CD4-positive, alpha-beta T cell (primary cell): ENCODE measurements around the gene MTERF4. TPM values are rescaled to one million over a fixed set of nuclear protein-coding genes. Genes with fewer than 3 reads are reported as not detected.

Experiments used
- ATAC-seq: fragments of 200-7000 bp; cut with Tn5 transposase; one replicate; pipeline ENCODE4 v1.10.0; 2022; ENCODE audit warnings: mild to moderate bottlenecking; ENCODE audit not compliant: poor library complexity
- CTCF ChIA-PET: fragments of 350-600 bp; sonication (Branson Sonifier 250); formaldehyde crosslinking; loops from one replicate; lab custom pipeline; 2021; ENCODE audit warnings: antibody characterized with exemption, inconsistent platforms; lab: Charles Lee
- POLR2A ChIA-PET: fragments of 350-600 bp; sonication (Branson Sonifier 250); formaldehyde crosslinking; loops from one replicate; lab custom pipeline; 2021; ENCODE audit warnings: antibody characterized with exemption, inconsistent platforms; lab: Charles Lee
- DNase-seq, 14 experiments: peaks; one replicate each; pipeline ENCODE4 v3.0.0-alpha.2; 2013 to 2020; ENCODE audit warnings: mixed read lengths in 2 of 14
- H3K27ac ChIP-seq, 2 donors: one replicate each; pipeline versions ENCODE4 v1.5.1 to v1.7.0; 2013; ENCODE audit warnings: low read length in 2 of 2, low read depth in 1 of 2, mild to moderate bottlenecking in 1 of 2
- H3K27me3 ChIP-seq, 2 experiments: 1 replicate in 1 of 2; 2 replicates in 1 of 2; pipeline versions ENCODE4 v1.6.1 to v1.7.0; 2013; ENCODE audit warnings: low read length in 2 of 2, control low read depth in 1 of 2, mild to moderate bottlenecking in 1 of 2, moderate library complexity in 1 of 2; ENCODE audit not compliant: insufficient read depth in 2 of 2, control insufficient read depth in 1 of 2
- H3K36me3 ChIP-seq: one replicate; pipeline ENCODE4 v1.6.1; 2013; ENCODE audit warnings: low read length, control low read depth; ENCODE audit not compliant: insufficient read depth
- H3K4me1 ChIP-seq: one replicate; pipeline ENCODE4 v1.6.1; 2013; ENCODE audit warnings: low read length, control low read depth; ENCODE audit not compliant: insufficient read depth
- H3K4me3 ChIP-seq: one replicate; pipeline ENCODE4 v1.5.1; 2013; ENCODE audit warnings: mild to moderate bottlenecking, low read length, moderate library complexity
- H3K9me3 ChIP-seq, 2 experiments: 1 replicate in 1 of 2; 2 replicates in 1 of 2; pipeline versions ENCODE4 v1.6.1 to v1.7.0; 2013; ENCODE audit warnings: low read length in 2 of 2, mild to moderate bottlenecking in 2 of 2, control low read depth in 1 of 2, moderate library complexity in 1 of 2; ENCODE audit not compliant: control insufficient read depth in 1 of 2, insufficient read depth in 1 of 2
- H3K27ac Mint-ChIP-seq: one replicate; pipeline ENCODE4 v1.8.0; 2020; ENCODE audit warnings: mixed read lengths
- H3K27me3 Mint-ChIP-seq: one replicate; pipeline ENCODE4 v1.8.0; 2021; ENCODE audit warnings: mixed read lengths
- H3K36me3 Mint-ChIP-seq: one replicate; pipeline ENCODE4 v1.8.0; 2021; ENCODE audit warnings: low read depth, mixed read lengths
- H3K4me1 Mint-ChIP-seq: one replicate; pipeline ENCODE4 v1.8.0; 2021; ENCODE audit warnings: low read depth, mixed read lengths
- H3K4me3 Mint-ChIP-seq: one replicate; pipeline ENCODE4 v1.8.0; 2020; ENCODE audit warnings: mild to moderate bottlenecking, mixed read lengths
- H3K9me3 Mint-ChIP-seq: one replicate; pipeline ENCODE4 v1.8.0; 2020; ENCODE audit warnings: mixed read lengths
- CTCF ChIP-seq: fragments of 200-600 bp; IDR thresholded peaks from one replicate; pipeline ENCODE4 v1.8.0; 2022; ENCODE audit warnings: antibody characterized with exemption, mild to moderate bottlenecking
- intact Hi-C, 2 experiments: fragments of 100-400 bp; cut with DNase I in 1 of 2; cut with micrococcal nuclease in 1 of 2; formaldehyde crosslinking; loops; one replicate each; pipeline versions ENCODE4 v1.15.1 to v1.9.0; 2023 to 2025; cut with DNase I, micrococcal nuclease
- total RNA-seq, 174 experiments: library from RNA in 2 of 174; stranded (reverse) in 2 of 174; gene quantifications; one replicate each; pipeline ENCODE4 v1.2.3 and lab custom pipeline; 2021 to 2026

Gene MTERF4
- total RNA-seq, 2 experiments from 2014 or later, result 84.0 to 87.5 TPM

GRCh38 chr2:241140445-241140840, 38.4 kb upstream of the MTERF4 start:
- intact Hi-C loops, result no loop called here
- Histone ChIP-seq H3K4me3 (no peak overlapping the region), H3K9me3 (no peaks in the 10 kb centered on the region), H3K27ac (no peak overlapping the region), H3K4me1 (no peaks in the 10 kb centered on the region), H3K27me3 (no peaks in the 10 kb centered on the region), H3K36me3 (peaks cover 60% of the 10 kb centered on the region)
- TF ChIP-seq CTCF, result no peak
- ChIA-PET CTCF (no interaction called here), POLR2A (no interaction called here)
- peaks cover 53% of the 10 kb centered on the region for H3K36me3 Mint-ChIP-seq
- no peak overlapping the region for H3K27ac Mint-ChIP-seq
- no peak overlapping the region for H3K4me3 Mint-ChIP-seq
- H3K4me1 Mint-ChIP-seq, result no peaks in the 10 kb centered on the region
- DNase-seq (no peak), ATAC-seq (no peak)
- no peaks in the 10 kb centered on the region for H3K9me3 Mint-ChIP-seq
- H3K27me3 Mint-ChIP-seq, result no peaks in the 10 kb centered on the region

DNA sequence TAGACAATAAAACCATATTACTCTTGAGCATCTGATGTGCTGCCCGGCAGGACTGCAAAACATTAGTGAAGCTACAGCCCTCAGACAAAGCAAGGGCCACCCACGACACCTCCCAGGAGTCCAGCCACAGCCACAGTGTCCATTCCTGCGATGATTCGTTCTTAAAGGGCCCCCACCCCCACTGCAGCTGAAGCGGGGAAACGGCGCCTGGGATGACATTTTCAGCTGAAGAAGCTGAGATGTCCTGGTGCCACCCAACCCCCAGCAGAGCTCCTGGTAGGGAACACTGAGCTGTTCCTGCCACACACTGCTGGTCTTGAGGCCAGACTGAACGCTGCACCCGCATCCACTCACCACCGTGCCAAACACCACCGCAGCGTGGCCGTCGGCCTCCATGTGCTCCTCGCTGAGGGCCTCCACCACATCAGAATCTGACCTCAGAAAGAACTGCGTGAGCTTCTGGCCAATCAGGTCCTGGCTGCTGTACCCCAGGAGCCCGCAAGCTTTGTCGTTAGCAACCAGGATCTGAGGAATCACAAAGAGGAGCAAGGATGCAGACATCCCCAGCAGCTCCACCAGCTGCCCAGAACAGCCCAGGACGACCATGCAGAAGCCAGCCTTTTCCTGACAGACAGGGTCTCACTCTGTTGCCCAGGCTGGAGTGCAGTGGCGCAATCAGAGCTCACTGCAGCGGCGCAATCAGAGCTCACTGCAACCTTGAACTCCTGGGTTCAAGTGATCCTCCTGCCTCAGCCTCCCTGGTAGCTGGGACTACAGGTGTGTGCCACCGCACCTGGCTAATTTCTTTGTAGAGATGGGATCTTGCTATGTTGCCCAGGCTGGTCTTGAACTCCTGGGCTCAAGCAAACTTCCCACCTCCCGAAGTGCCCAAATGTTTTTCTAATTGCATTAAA, 37.7 kb upstream of the MTERF4 start:
- Mint-ChIP-seq H3K27me3 (no peaks in the 10 kb centered on the region), H3K27ac (no peak overlapping the region), H3K36me3 (peaks cover 58% of the 10 kb centered on the region), H3K4me3 (no peak overlapping the region), H3K4me1 (no peaks in the 10 kb centered on the region), H3K9me3 (no peaks in the 10 kb centered on the region)
- ChIA-PET CTCF (no interaction called here), POLR2A (no interaction called here)
- ATAC-seq (no peak), DNase-seq (no peak)
- no peak overlapping the region for H3K4me3 ChIP-seq
- intact Hi-C loops, result no loop called here
- TF ChIP-seq CTCF, result no peak
- H3K27me3 ChIP-seq, result no peaks in the 10 kb centered on the region
- H3K9me3 ChIP-seq, result no peaks in the 10 kb centered on the region
- H3K4me1 ChIP-seq, result no peaks in the 10 kb centered on the region
- peaks cover 62% of the 10 kb centered on the region for H3K36me3 ChIP-seq
- no peak overlapping the region for H3K27ac ChIP-seq

- Histone ChIP-seq H3K27ac (no peak overlapping the region), H3K4me3 (no peak overlapping the region), H3K27me3 (no peaks in the 10 kb centered on the region), H3K4me1 (no peaks in the 10 kb centered on the region), H3K9me3 (no peaks in the 10 kb centered on the region), H3K36me3 (peaks cover 67% of the 10 kb centered on the region)
- DNase-seq (no peak), ATAC-seq (no peak)
- intact Hi-C loops, result no loop called here
- ChIA-PET POLR2A (no interaction called here), CTCF (no interaction called here)
- Mint-ChIP-seq H3K27me3 (no peaks in the 10 kb centered on the region), H3K4me3 (no peak overlapping the region), H3K27ac (no peak overlapping the region), H3K9me3 (no peaks in the 10 kb centered on the region), H3K4me1 (no peaks in the 10 kb centered on the region), H3K36me3 (peaks cover 63% of the 10 kb centered on the region)
- no peak for TF ChIP-seq CTCF
Observed at GRCh38 chr2:241138471-241138870, 36.4 kb upstream of the MTERF4 start.
